NCI-H1417 (cell line): Measurements from ENCODE around the gene SLC37A1.
A peak's percentile ranks its signal among the peaks of the same experiment; 100 is the strongest.
"Not testable (repeated sequence)": the region's sequence is repeated elsewhere in the genome, so short reads cannot be mapped to it uniquely, and the experiment has no call there.

Experiments used
- DNase-seq, 3 experiments: peaks; one replicate each; lab custom pipeline; 2025; lab: John Stamatoyannopoulos, UW

Gene SLC37A1

DNA sequence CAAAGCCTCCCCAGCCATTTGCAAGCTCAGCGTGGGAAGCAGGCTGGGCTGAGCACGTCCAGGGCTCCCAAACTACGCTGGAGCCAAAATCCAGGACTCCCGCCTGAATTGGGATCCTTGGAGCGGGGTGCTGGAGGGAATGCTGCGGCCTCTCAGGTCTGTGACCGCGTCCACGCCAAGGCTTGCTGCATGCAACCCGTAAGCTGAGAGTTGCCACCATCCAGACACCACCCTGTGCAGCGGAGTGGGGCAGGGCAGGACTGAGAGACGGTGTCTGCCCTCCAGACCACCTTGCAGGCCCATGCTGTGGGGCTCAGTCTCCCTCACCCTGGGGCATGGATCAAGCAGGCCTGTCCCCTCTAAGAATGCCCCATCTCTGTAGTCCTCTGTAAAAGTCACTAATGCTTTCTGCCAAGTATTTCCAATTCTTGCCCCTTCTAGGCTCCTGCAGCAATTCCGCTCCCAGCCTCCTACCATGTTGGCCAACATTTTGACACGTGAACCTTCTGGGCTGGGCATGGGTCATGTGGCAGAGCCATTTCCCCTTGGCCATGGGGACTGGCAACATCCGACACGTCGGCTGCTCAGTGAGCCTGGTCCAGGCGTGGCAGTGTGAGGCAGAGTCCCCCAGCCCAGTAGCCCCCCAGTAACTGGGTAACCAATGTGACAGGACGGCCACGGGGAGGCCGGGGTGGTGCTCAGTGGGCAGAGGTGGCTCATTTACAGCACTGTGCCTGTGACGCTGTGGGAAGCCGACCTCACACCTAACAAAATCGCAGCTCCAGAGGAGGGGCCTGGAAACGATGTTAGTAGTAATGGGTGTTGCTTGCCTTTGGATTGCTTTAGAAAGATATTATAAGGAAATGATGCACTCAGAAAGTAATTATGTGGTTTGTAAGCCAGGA lies 81.9 kb downstream of the SLC37A1 start:
- DNase-seq = no peak

DNA sequence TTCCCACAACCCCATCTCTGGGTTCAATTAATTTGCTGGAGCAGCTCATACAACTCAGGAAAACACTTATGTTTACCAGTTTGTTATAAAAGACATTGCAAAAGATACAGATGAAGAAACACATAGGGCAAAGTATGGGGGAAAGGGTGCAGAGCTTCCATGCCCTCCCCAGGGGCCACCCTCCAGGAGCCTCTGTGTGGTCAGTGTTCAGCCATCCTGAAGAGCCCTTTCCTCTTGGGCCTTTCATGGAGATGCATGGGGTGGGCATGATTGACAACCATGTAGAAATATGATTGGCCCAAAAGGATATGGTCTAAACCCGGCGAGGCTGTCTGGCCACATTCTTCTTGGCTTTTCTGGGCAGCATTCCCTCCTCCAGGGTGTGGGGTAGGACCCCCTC lies 83.0 kb downstream of the SLC37A1 start:
- DNase-seq = no peak

DNA sequence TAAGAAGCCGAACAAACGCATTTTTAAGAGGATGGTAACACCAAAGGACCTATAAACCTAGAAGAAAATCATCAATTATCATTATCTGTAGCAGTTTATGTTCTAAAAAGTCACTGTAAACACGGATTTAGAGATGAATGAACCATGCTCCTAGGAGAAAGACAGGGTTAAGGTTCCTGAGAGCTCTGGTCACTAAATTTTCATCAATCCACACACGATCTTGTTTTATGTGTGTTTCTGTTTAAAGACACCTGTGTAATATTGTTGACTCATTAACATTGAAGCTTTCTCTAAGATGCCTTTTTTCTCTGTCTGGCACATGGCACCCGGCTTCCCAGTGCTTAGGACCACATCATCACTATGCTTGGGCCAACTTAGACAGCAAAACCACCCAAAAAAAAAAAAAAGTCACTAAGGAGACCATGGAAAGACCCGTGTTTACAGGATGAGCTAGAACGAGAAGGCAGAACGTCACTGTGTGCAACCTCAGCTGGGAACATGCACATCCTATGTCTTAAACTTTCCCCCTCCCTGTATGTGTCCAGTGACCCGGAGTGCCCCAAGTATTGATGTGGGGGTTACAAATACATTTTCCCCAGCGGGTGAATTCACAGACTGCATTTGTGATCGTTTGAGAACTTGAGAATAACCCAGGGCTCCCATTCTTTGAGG lies 84.0 kb downstream of the SLC37A1 start:
- no peak for DNase-seq

DNA sequence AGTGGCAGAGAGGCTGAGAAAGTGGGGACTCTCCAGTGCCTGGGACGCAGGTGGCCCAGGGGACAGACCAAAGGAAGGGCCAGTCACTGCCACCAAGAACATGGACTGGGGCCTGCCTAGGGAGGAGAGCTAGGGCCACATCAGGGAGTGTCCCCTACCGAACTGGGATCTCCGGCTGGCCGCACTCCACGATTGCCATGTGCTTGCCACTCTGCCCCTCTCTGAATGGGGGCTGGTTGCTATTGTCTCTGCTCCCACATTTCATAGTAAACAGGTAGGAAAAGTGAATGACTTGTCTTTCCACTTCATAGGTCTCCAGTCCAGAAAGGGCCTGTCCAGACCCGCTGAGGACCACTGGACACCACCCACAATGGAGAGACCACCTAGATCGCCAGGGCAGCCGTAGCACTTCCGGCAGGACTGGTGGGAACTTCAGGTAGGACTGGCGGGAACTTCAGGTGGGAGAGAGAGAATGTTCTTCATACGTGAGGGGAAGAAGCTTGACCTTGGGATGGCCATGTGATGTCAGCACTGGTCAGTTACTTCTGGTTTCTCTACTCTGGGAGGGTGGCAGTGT lies 84.6 kb downstream of the SLC37A1 start:
- no peak for DNase-seq

DNA sequence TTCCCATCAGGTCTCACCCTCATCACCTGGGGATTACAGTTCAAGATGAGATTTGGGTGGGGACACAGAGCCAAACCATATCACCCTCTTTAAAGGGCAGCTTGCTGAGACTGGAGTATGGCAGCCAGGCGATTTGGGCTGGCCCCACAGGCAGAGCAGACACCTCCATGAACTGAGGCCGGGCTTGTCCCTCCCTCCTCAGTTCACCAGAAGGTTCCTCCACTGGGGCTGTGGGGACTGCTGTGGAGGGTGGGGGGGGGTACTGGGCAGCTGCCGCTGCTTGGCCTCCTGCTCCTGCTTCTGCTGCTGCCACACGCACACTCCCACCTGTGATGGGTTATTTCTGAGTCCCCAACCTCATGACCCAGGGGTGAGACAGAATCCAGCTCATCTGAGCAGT lies 85.8 kb downstream of the SLC37A1 start:
- DNase-seq = no peak

DNA sequence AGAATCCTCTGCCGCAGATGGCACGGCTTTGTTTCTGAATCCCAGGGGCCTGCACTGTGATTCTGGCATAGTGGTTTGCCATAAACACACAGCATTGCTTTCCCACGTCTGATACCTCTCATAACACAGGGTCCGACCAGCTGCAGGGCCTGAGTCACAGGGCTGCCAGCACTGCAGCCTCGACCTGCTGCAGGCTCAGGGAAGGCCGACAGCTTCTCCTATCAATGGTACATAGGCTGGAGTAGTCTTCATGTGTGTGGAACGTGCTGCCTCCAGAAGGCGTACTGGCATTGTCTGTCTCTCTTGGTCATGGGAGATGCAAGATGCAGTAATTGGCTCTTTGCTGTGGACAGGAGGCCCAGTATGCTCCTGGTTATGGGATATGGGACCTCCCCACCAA lies 86.3 kb downstream of the SLC37A1 start:
- DNase-seq = no peak

DNA sequence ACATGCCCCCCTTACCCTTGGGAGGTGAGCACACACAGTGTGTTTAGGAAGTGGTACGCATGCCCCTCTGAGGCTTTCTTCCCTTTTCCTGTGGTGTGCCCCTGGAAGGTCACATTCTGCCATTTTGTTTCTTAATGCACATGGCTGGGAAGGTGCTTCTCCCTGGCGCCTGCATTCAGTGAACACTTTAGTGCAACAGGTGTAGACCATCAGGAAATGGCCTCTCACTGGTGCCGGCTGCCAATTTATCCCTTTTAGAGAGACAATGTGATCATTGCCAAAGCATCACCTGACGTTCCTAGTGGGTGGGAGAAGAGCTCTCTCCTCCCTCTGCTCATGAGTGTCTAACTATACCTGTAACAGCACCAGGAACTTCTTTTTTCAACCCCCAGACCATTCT lies 88.0 kb downstream of the SLC37A1 start:
- peak in 1 of 3 experiments; percentile 18 for DNase-seq

DNA sequence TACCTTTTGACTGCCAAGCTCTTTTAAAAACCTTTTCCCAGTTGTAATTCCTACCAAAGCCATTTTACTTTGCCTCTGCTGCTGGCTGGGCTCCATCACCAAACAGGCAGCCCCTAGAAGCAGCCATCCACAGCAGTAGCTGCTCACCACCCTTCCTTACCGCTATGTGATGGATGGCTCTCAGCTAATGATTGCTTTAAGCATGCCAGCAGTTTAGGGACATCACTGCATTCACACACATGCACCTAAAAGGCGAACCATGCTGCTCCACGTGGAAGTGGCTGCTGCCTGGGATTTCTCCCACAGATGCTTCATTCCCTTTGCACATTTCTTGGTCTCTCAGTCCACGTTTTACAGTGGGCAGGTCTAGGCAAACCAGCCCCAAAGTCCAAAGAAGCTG lies 93.5 kb downstream of the SLC37A1 start:
- DNase-seq = no peak

DNA sequence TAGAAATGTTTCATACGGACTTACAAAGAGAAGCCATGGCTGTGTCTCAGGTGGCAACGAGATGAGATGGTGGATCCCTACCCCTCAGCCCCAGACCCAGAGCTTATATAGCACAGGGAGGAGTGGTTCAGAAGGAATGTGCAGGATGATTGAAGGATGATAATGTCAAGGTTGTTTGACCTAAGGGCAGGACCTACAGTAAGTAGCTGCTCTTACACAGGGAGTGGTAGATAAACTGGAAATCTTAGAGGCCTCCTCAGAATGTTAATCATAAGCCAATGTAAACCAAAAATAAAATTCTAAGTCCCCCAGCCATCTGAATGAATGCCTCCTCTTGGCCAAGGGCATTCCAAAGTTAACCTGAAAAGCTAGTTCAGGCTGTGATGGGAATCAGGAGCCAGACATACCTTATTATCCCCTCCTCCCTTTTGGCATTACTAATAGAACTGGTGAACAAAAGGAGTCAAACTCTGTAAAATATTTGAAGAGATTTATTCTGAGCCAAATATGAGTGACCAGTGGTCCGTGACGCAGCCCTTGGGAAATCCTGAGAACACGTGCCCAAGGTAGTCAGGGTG lies 94.0 kb downstream of the SLC37A1 start:
- DNase-seq = no peak

DNA sequence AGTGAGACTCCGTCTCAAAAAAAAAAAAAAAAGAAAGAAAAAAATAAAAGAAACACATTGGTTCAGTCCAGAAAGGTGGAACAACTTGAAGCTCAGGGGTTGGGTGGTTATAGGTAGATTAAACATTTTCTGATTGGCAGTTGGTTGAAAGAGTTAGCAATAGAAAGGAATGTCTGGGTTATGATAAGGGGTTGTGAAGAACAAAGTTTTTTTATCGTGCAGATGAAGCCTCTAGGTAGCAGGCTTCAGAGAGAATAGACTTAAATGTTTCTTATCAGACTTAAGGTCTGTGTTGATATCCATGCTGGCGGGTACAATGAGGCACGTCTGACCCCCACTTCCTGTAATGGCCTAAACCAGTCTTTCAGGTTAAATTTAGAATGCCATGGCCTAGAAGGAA lies 94.8 kb downstream of the SLC37A1 start:
- DNase-seq = no peak

DNA sequence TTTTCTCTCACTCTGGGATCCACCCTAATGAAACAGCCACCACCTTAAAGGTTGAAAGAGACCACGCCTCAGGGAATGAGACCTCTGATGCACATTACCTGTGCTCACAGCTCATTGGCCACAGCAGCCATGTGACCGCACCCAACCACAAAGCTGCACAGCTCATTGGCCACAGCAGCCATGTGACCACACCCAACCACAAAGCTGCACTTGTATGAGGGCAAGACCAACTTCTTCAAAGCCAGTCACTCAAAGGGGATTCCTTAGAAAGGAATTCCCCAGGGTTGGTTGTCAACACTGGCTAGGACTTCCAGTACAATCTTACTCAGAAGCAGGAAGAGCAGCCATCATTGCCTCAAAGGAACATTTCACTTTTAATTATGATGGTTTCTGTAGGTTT lies 96.2 kb downstream of the SLC37A1 start:
- no peak for DNase-seq

DNA sequence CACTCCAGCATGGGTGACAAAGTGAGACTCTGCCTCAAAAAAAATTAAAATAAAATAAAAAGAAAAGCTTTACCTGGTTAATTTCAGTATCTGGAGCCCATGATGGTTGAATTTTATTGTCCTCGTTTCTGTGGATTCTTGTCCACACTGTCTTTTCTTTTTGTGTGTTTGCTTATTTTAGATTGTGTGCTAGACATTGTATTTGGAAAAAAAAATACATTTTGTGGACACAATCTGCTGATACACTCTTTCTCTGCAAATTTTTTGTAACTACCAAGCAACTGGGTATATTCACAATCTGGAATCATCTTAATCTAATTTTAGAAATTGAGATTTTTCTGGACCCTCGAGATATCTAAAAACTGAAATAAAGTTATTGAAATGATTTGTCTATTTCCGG lies 98.2 kb downstream of the SLC37A1 start:
- no peak for DNase-seq

DNA sequence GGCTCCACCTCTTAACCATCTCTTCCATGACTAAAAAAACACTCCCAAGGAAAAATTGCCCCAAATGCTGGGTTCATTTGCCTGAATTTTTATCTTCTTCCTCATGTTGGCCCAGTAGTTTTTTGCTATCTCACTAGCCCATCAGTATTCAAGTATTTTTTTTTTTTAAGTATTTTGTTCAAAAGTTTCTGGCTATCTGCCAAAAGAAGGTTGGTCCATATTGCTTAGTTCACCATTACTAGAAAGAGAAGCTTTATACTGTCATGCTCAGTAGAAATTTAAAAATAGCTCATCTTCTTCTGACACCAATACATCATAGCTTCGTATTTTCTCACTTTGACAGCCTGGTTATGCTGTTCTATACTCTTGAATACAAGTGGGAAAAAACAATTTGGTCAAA lies 98.7 kb downstream of the SLC37A1 start:
- no peak for DNase-seq

DNA sequence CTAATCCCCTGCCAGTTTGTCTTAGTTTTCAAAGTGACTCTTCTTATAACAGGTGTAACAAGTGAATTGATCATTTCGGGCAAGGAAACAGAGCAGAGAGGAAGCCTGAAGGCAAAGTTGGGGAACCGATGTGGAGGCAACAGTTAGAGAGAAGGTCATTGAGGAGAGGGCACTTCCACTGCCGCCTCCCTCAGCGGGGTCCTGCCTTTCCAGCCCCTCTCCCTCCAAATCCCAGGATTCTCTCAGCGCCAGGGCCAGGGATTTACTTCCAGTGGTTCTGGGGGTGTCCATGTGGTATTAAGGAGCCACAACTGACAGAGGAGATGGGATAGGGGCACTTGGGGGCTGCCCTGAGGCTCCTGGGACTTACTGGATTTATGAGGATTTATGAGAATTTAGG lies 100.1 kb downstream of the SLC37A1 start:
- no peak for DNase-seq

DNA sequence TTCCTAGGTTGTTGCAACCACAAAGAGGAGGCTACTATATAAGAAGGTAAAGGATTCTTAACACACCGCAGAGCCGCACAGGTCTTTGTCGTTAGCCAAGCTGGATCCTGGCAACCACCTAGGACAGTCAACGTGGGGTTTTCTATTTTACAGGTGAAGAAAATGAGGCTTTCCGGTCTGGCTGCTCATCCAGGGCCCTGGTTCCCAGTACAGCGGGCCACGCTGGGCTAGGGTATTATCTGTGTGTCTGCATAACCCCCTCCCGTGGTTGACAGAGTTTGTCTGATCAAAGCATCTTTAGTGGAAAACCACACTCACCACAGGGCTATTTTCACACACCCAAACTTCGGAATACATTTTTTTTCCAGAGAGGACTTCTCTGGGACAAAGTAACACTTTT lies 100.7 kb downstream of the SLC37A1 start:
- DNase-seq = no peak

DNA sequence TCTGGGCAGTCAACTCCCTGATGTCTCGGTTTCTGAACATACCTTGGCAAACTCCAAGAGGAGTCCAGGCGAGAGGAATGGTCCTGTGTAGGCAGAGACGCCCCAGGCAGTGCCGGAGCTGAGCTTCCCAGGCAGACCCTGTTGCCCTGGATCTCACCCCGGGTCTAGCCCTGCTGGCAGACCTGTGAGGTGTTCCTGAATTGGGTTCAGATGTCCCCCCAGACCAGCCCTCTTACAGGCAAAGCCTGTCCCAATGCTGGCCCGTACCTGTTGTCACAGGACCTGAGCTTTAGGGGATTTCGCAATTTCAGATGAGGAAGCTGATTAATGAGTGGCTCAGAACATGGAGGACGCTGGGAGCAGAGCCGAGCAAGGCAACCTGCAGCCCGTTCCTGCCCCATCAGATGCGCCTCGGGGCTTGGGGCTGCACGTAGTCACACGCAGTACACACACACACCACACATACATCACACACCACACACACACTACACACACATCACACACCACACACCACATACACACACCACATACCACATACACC lies 101.2 kb downstream of the SLC37A1 start:
- DNase-seq = peak in 1 of 3 experiments; percentile 29

DNA sequence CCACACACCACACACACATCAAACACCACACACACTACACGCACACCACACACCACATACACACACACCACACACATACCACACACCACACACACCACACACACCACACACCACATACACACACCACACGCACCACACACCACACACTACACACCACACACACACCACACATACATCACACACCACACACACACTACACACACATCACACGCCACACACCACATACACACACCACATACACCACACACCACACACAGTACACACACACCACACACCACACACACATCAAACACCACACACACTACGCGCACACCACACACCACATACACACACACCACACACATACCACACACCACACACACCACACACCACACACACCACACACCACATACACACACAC lies 101.7 kb downstream of the SLC37A1 start:
- not testable (repeated sequence) for DNase-seq

DNA sequence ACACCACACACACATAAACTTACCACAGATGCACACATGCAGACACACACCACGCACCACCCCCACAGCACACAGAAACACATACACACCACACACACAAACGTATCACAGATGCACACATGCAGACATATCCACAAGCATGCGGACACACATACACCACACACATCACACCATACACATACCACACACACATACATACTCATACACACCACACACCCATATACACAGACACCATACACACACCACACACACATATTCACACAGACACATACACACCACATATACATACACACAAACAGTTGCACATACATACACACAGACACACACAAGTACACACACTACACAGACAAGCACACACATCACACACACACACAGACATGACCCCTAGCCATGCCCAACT lies 102.3 kb downstream of the SLC37A1 start:
- DNase-seq = no peak

DNA sequence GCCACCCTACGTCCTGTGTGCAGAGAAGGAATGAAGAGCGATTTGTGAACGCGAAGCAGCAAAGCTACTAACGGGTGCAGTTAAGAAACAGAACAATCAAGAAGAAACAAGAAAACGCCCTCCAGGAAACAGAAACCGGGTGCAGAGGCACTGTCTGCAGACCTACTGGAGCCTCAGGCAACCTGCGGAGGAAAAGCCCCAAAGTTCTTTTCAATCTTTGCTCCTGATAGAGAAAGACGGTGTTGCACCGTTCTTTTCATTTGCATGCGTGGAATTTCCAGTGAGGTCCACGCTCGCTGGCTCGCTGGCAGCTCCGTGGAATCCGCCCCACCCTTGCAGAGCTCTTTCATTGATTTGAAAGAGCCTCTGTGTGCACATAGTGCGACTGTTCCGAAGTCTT lies 102.8 kb downstream of the SLC37A1 start:
- DNase-seq = no peak

DNA sequence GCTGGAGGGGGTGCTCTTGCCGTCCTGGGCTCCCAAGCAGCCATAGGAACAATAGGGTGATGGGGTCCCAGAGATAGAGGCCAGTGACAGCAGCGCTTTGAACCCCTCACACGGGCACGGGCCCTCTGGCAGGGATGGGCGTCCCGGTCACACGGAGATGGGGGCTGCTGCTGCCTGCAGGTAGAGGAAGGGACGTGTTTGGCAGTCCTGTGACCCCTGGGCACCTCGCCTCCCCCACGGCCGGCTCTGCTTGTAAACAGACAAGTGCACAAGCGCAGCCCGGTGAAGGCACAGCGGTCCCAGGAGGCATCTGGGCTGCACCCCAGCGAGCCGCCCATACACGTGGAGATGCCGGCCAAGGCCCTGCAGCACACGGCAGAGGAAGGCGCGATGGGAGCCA lies 103.3 kb downstream of the SLC37A1 start:
- no peak for DNase-seq

DNA sequence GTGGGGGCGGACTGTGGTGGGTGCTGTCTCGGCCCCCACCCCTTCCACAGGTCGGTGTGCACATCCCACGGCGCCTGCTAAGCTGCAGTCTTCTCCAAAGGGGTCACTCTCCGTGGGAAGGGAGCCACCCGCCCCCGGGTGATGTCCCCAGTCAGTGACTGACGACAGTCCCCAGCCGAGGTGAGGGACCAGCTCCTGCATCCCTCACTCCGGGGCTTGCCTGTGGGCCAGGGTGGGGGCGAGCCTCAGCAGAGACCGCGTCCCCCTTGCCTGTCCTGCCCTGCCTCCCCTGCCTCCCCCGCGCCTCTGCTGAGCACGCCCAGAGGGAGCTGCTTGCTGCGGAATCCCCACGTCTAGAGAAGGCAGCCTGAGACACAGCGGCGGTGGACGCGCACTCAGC lies 103.8 kb downstream of the SLC37A1 start:
- DNase-seq = no peak

DNA sequence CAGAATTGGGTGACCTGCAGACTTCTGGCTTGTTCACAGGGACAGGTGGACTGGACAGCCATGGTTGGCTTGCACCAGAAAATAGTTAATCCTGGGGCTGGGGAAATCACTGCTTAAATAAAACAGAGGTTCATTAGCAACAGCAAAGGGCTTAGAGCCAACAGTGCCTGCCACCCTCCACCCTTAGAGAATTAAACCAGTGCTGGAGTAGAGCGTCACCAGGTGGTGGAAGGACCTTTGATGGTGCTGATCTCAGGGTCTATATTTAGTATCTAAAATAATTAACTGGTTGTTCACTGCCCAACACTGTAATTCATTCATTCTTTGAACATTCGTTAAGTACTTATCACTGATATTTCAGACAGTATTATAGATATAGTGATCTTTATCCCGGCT lies 105.1 kb downstream of the SLC37A1 start:
- DNase-seq = peak in 1 of 3 experiments; percentile 28

DNA sequence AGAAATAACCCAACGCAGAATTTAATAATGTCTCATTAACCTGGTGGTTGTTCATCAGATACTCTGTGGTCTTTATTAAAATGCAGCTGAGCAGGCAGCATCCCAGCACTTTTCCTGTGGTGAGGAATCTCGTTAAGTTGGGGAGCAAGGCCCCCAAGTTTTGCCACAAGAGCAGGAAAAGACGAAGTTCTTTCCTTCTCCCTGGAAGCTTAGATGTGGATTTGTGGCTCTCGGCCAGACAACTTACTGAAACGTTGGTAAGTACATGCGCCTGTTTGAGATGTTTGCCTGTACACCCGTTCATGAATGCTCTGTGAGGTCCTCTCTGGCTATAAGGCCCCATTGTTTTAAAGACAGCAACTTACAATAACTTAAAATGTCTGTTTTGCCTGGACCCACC lies 105.5 kb downstream of the SLC37A1 start:
- DNase-seq = no peak
